ENCODE data around the gene PTPRN2. TPM values are rescaled to one million over a fixed set of nuclear protein-coding genes. Genes with fewer than 3 reads are reported as not detected.

Gene PTPRN2
- total and polyA plus RNA-seq, 2 donors (not counting 3 experiments of a cell fraction or from before 2014, with no cell fraction given) = 0.62 to 0.88 TPM

GRCh38 chr7:157614457-157615020 lies 973.1 kb downstream of the PTPRN2 start:
- no peak overlapping the region for H3K27ac ChIP-seq (ENCODE audit: insufficient read depth, low read depth, low read length)
- no peaks in the 10 kb centered on the region for H4K20me1 ChIP-seq (replicated peaks; ENCODE audit: control insufficient read depth, extremely low read depth, insufficient read depth, low read length)
- intact Hi-C loops (cut with micrococcal nuclease) (no loop called here), dilution Hi-C loops (cut with MboI; ENCODE audit: extremely low pct_ligation_motif_present, low sequenced_read_pairs) (no loop called here)
- no TSS peak for BruUV-seq (replicated peaks)
- no peaks in the 10 kb centered on the region for H3K4me1 ChIP-seq (ENCODE audit: control insufficient read depth, extremely low read depth, insufficient read depth, low read length)
- H3K36me3 ChIP-seq (ENCODE audit: control insufficient read depth in 2 of 2, extremely low read depth in 1 of 2, insufficient read depth in 2 of 2, low read length in 2 of 2) = no peaks in the 10 kb centered on the region
- H2AFZ ChIP-seq (ENCODE audit: low read depth, low read length) = no peak overlapping the region
- no peak overlapping the region for H3K4me3 ChIP-seq (replicated peaks in 1 of 3; ENCODE audit: insufficient read depth in 1 of 3, low read depth in 1 of 3, low read length in 3 of 3)
- no peak for TF ChIP-seq POLR2A (IDR thresholded peaks at IDR 0.05; ENCODE audit: low read depth, low read length)
- no peak for TF ChIP-seq FOS (IDR thresholded peaks at IDR 0.05; ENCODE audit: borderline replicate concordance, insufficient read depth, low read length)
- CTCF ChIA-PET = no interaction called here
- H3K4me2 ChIP-seq (ENCODE audit: insufficient read depth, low read length) = no peak overlapping the region
- DNase-seq (ENCODE audit: low read depth, low spot score) = no peak
- H3K9me3 ChIP-seq (replicated peaks; ENCODE audit: control insufficient read depth, insufficient read depth, low read length) = no peaks in the 10 kb centered on the region
- H3K27me3 ChIP-seq (ENCODE audit: control insufficient read depth in 2 of 2, insufficient read depth in 2 of 2, low read length in 2 of 2) = peaks cover 0 to 4% of the 10 kb centered on the region in 2 experiments
- POLR2A ChIA-PET = no interaction called here
- H3K9ac ChIP-seq (replicated peaks; ENCODE audit: extremely low read depth, insufficient read depth, low read length) = no peak overlapping the region
- no peaks in the 10 kb centered on the region for H3K9me1 ChIP-seq (replicated peaks; ENCODE audit: control insufficient read depth, extremely low read depth, insufficient read depth, low read length)
- no peak for FAIRE-seq
- no peaks in the 10 kb centered on the region for H3K79me2 ChIP-seq (ENCODE audit: control insufficient read depth, insufficient read depth, low read length)

GRCh38 chr7:157613575-157614322 lies 973.9 kb downstream of the PTPRN2 start:
- BruUV-seq (replicated peaks) = no TSS peak
- no peaks in the 10 kb centered on the region for H3K9me1 ChIP-seq (replicated peaks; ENCODE audit: control insufficient read depth, extremely low read depth, insufficient read depth, low read length)
- intact Hi-C loops (cut with micrococcal nuclease) (no loop called here), dilution Hi-C loops (cut with MboI; ENCODE audit: extremely low pct_ligation_motif_present, low sequenced_read_pairs) (no loop called here)
- no peak for DNase-seq (ENCODE audit: low read depth, low spot score)
- H3K9ac ChIP-seq (replicated peaks; ENCODE audit: extremely low read depth, insufficient read depth, low read length) = no peak overlapping the region
- no peaks in the 10 kb centered on the region for H3K4me1 ChIP-seq (ENCODE audit: control insufficient read depth, extremely low read depth, insufficient read depth, low read length)
- H3K79me2 ChIP-seq (ENCODE audit: control insufficient read depth, insufficient read depth, low read length) = no peaks in the 10 kb centered on the region
- H2AFZ ChIP-seq (ENCODE audit: low read depth, low read length) = no peak overlapping the region
- H3K27ac ChIP-seq (ENCODE audit: insufficient read depth, low read depth, low read length) = no peak overlapping the region
- peaks cover 0 to 4% of the 10 kb centered on the region in 2 experiments for H3K27me3 ChIP-seq (ENCODE audit: control insufficient read depth in 2 of 2, insufficient read depth in 2 of 2, low read length in 2 of 2)
- TF ChIP-seq MYC (IDR thresholded peaks at IDR 0.05; ENCODE audit: low read depth, low read length) (no peak), MAX (IDR thresholded peaks at IDR 0.05; ENCODE audit: insufficient read depth, insufficient read length) (no peak), POLR2A (IDR thresholded peaks at IDR 0.05; ENCODE audit: low read depth, low read length) (no peak), EZH2 (IDR thresholded peaks at IDR 0.05; ENCODE audit: borderline replicate concordance, low read depth, low read length, severe bottlenecking) (no peak), JUN (IDR thresholded peaks at IDR 0.05; ENCODE audit: borderline replicate concordance, insufficient read depth, insufficient read length, low read depth) (no peak), POLR2AphosphoS5 (IDR thresholded peaks at IDR 0.05; ENCODE audit: insufficient read depth, low read depth, low read length) (no peak), GATA2 (IDR thresholded peaks at IDR 0.05; ENCODE audit: insufficient read depth, insufficient read length, low read depth, low read length) (no peak), FOS (IDR thresholded peaks at IDR 0.05; ENCODE audit: borderline replicate concordance, insufficient read depth, low read length) (no peak)
- TF ChIP-seq, protein P1, sequence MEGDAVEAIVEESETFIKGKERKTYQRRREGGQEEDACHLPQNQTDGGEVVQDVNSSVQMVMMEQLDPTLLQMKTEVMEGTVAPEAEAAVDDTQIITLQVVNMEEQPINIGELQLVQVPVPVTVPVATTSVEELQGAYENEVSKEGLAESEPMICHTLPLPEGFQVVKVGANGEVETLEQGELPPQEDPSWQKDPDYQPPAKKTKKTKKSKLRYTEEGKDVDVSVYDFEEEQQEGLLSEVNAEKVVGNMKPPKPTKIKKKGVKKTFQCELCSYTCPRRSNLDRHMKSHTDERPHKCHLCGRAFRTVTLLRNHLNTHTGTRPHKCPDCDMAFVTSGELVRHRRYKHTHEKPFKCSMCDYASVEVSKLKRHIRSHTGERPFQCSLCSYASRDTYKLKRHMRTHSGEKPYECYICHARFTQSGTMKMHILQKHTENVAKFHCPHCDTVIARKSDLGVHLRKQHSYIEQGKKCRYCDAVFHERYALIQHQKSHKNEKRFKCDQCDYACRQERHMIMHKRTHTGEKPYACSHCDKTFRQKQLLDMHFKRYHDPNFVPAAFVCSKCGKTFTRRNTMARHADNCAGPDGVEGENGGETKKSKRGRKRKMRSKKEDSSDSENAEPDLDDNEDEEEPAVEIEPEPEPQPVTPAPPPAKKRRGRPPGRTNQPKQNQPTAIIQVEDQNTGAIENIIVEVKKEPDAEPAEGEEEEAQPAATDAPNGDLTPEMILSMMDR (IDR thresholded peaks at IDR 0.05; ENCODE audit: extremely low read depth in 1 of 2, insufficient read depth in 1 of 2, low read depth in 1 of 2, low read length in 2 of 2) = no peak
- ChIA-PET CTCF (no interaction called here), POLR2A (no interaction called here)
- H3K4me2 ChIP-seq (ENCODE audit: insufficient read depth, low read length) = no peak overlapping the region
- no peaks in the 10 kb centered on the region for H4K20me1 ChIP-seq (replicated peaks; ENCODE audit: control insufficient read depth, extremely low read depth, insufficient read depth, low read length)
- no peaks in the 10 kb centered on the region for H3K36me3 ChIP-seq (ENCODE audit: control insufficient read depth in 2 of 2, extremely low read depth in 1 of 2, insufficient read depth in 2 of 2, low read length in 2 of 2)
- no peaks in the 10 kb centered on the region for H3K9me3 ChIP-seq (replicated peaks; ENCODE audit: control insufficient read depth, insufficient read depth, low read length)
- no peak overlapping the region for H3K4me3 ChIP-seq (replicated peaks in 1 of 3; ENCODE audit: insufficient read depth in 1 of 3, low read depth in 1 of 3, low read length in 3 of 3)
- no peak for FAIRE-seq

Data from endothelial cell of umbilical vein (primary cell).